HG02840 (cell line): ENCODE measurements around the gene GAS2.

Source experiments
- ATAC-seq: cut with Tn5 transposase; IDR thresholded peaks from one replicate; pipeline ENCODE4 v1.9.1; 2021; ENCODE audit warnings: mild to moderate bottlenecking, moderate library complexity, moderate number of reproducible peaks; ENCODE audit not compliant: unreplicated experiment, low FRiP score

GAS2 gene

DNA sequence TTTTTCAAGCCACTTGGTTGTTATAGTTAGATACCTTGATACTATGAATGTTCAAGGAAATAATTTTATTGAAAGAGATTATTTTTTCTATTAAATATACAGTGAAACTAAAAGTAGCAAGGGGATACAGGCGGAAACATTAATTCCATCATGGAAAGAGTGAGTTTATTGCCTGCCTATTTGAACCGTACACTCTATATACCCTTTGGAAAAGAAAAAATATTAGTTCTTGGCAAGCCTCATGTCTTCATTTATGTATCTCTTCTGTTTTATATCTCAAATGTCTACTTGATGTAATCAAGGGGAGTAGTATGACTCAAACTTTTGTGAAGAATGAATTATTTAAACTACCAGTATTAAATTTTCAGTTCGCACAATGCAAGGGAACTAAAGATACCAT, 54.0 kb downstream of the GAS2 start:
- ATAC-seq, result no peak

DNA sequence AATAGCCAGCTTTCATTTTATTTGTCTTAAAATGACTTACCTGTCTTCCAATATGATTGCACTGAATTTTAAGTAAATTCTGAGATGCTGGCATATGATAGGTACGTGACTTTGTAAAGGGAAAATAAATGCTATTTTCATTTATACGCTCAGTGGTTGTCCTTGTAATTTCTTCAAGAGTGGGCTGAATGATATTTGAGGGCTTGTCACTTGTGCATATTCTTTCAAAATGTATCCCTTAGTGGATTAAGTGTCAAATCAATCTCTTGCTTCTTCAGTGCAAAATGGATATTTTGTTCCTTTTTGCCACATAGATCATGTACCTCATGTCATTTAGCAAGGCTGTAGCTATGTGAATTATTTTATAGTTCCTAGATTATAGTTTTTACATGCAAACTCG, 56.9 kb downstream of the GAS2 start:
- no peak for ATAC-seq

DNA sequence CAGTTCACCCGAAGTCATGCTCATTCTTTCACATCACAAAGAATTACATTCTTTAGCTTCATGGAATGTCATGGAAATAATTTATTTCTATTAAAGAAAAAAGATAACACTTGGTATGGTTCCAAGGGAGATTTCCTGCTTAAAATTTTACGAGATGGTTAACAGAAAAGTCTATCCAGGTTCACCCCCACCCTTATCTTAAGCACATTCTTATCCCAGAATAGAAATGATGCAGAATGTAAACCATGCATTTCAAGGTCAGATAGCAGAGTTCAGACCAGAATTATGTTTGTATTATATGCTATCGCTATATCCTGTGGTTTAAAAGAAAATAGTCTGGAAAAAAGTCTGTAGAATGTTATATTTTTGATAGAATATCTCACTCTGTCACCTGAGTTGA, 58.7 kb downstream of the GAS2 start:
- no peak for ATAC-seq

GRCh38 chr11:22728600-22729389, 62.4 kb downstream of the GAS2 start:
- ATAC-seq, result no peak

GRCh38 chr11:22730319-22730718, 63.9 kb downstream of the GAS2 start:
- ATAC-seq, result no peak

- ATAC-seq, result no peak
These were observed 66.2 kb downstream of the GAS2 start for GRCh38 chr11:22732588-22732987.

DNA sequence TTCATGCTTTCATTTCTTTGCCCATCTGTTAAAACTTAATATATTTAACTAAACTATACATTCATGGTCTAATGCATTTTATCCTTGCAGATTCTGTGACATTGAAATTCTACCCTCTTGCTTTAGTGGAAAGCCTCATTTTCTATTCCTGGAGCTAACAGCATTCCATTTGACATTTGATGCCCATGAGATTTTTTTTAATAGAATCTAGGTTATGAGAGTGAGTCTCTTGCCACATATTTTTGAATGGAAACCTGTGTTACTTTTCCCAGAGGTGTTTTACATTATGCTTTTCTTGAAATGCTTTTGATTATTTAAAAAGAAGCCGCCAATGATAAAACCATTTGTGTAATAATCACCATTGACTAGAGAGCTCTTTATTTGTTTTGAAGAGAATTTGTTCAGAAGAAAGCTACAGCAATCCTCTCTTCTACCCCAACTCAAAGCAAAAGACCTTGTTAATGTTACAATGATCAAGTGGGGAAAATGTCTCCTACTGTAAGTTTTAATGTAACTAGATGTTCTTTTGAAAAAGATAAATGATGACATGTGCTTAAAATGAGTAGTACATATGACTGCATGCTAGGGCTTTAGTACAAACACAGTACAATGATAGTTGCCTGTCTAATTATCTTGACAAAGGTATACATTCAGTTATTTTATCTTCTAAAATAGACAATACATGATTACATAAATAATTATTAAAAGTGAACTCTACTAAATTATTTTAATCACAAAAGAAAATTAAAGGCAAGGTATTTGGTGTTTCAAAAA, 67.3 kb downstream of the GAS2 start:
- no peak for ATAC-seq

DNA sequence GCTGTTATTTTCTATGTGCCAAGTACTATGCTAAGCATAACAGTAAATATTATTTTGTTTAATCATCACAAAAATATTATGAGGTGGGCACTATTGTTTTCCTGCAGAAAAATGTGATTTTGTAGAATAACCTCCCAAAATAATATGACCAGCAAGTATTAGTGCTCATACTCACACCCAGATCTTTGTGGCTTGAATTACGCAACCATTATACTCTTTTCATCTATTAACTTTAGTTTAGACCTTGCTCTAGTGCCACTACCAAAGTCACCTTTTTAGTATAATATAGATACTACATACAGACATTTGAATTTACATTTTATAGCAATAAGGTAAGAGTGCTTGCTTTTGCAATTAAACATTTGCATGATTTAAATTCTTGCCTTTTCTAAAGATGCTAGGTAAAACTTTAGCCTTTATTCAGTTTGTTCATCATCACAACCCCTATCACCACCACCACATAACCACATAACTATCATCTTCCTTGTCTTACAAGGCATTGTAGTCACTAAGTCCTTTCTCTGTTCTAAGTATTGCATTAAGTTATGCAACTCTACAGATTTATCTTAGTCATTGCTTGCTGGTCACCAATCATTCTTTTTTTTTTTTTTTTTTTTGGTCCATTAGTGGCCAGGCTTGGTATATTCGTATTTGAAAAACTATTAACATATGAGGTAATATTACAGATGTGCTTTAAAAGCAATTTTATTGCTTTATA, 68.4 kb downstream of the GAS2 start:
- ATAC-seq, result no peak

DNA sequence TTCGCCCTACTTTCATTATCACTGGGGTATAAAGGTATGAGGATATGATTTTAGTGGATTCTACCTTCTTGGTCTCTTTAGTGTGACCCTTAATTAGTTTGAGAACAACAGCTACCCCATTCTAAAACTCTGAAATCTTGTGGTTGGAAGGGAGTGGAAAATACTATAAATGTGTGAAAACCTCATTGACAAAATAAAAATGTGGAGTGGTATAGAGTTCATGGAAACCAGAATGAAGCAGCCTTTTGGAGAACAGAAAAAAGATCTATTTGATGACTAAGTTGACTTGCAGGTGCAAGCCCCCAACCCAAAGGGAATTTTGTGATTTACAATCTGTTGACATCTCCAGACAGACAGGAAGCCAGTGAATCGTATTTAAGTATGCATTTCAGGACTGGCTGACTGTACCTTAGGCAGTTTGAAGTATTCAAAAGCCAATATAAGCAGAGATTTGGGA, 75.8 kb downstream of the GAS2 start:
- ATAC-seq, result no peak

DNA sequence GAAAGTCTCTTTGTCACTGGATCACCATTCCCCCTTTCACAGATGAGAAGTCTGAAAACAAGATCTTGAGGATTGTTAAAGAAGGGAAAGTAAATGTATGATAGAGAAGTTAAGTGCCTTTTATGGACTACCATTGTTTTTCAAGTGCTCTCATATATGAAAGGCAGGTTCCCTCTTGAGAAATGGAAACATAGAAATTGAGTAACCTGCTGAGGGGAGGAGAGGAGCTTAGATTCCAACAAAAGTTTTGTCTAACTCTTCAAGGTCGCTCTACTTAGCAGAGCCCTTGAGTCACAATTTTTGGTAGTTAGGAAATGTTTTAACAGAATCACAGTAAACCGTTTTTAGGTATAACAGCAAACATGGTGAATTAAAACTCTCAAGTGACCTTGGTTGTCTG, 83.1 kb downstream of the GAS2 start:
- ATAC-seq, result no peak

DNA sequence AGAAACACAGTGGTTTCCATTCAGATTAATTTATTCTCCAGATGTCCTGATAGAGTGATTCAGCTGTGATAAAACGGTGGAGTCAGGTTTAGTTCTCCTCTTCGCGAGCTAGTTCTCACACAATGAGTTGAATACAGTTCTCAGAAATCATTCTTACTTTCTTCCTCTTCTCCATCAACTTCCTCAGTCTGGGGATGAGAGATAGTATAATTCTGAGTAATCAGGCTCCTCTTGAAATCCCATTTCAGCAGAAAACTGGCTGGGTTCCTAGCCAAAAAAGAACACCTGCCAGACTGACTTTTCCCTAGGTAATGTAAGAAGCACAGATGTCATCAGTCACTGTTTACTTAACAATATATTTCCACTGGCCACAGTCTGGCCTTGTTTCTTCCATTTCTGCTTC, 86.5 kb downstream of the GAS2 start:
- no peak for ATAC-seq

- no peak for ATAC-seq
These were observed 87.0 kb downstream of the GAS2 start for GRCh38 chr11:22753416-22753815.

- no peak for ATAC-seq
These were observed 94.7 kb downstream of the GAS2 start for GRCh38 chr11:22761066-22761465.

DNA sequence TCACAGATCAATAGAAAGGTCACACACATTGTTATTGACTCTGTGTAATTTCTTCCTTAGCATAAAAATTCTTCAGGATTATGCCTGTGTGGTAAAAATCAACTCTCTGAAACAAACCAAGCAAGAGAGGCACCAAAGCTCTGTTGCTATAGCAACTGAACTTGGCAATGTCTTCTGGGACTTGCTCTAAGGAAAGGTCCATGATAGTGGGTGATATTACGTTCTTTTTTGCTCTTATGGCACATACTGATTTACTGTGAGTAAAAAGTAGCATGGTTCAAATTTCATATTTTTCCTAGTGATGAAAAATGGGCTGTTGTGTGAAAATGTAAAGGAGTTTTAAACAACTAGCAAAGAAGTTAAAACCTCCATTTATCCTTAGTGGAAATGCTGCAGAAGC, 96.8 kb downstream of the GAS2 start:
- no peak for ATAC-seq

GRCh38 chr11:22764735-22765134, 98.3 kb downstream of the GAS2 start:
- ATAC-seq, result no peak

DNA sequence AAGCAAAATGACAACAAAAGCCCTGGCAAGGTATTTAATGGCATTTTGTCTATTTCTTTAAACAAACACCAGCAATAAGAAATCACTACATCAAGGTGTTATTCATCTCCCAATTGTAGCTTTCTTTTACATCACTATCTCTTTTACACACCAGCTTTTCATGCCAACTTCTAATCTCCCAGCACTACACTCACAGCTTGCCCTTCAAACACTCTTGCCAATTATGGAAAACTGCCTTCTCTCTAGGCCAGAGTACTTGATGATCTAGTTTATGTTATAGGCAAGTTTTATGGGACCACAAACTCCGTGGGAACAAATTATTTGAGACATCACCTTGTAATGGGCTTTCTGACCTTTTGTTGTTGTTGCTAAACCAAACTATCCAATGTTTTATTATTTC, 101.9 kb downstream of the GAS2 start:
- ATAC-seq, result no peak

DNA sequence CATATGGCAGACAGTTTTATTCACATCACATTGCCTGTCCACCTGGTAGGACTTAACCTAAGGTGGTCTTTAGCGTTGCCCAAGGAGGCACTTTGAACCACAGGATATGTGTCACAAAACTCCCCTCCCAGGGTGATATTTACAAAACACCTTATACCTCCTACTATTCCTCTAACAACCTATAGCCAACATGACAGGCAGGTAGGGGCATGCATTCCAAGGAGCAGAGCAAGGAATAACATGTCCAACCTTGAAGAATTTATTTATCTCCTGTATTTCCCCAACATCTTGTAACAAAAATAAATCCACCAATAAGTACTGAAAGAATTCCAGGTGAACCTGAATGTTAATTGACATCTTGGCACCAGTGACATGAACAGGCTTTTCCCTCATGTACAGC, 102.7 kb downstream of the GAS2 start:
- ATAC-seq, result no peak

DNA sequence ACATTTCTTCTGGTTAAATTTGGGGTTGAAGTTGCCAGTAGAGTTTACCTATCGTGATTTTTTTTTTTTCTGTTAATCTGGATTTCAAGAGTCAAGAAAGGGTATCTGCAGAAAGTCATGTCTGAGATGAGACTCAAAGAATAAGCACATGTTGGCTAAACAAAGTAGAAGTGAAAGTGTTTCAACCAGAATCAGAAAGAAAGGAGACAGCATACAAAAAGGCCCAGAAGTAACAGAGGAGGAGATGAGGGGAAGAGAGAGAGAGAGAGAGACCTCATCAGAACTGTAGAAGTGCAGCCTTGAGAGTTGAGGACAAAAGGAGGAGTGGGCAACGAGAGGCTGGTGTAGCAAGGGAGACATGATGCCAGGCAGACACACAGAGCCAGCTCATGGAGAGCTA, 108.3 kb downstream of the GAS2 start:
- ATAC-seq, result no peak

DNA sequence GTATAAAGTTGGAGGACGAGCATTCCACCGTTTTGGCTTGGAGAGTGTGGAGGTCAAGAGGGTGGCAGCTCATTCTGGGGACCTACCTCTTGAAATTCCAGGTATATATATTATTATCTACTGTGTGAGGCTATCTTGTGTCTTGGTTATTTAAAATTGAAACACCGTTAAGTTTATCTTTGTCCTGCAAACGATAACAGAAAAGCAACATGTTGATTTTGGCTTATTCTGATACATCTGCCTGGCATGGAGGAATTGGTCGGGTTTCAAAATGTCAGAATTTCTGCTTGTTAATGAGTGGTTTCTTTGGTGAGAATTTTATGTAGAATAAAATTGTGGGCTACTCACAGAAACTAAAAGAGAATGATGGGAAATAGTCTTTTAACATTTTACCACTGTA, 108.8 kb downstream of the GAS2 start:
- no peak for ATAC-seq

- no peak for ATAC-seq
These were observed 112.2 kb downstream of the GAS2 start for GRCh38 chr11:22778642-22779041.

- ATAC-seq, result no peak
These were observed 113.4 kb downstream of the GAS2 start for GRCh38 chr11:22779850-22780249.
